H1 (cell line): ENCODE measurements around the gene RNF20. TPM values are rescaled to one million over a fixed set of nuclear protein-coding genes. Genes with fewer than 3 reads are reported as not detected.

ENCODE experiments used
- KDM4A ChIP-seq: IDR thresholded peaks from one replicate; pipeline ENCODE4 v1.7.1; 2012; ENCODE audit warnings: low read depth, mild to moderate bottlenecking, moderate library complexity, low read length, inconsistent platforms; ENCODE audit not compliant: severe bottlenecking
- POLR2A ChIP-seq, 2 experiments: IDR thresholded peaks; 1 replicate in 1 of 2; 2 replicates in 1 of 2; pipeline ENCODE4 v1.6.1; 2011; ENCODE audit warnings: low read depth in 2 of 2, low read length in 2 of 2, mild to moderate bottlenecking in 2 of 2; ENCODE audit errors: control extremely low read depth in 1 of 2
- TEAD4 ChIP-seq: IDR thresholded peaks from 2 replicates; pipeline ENCODE4 v1.6.1; 2012; ENCODE audit warnings: low read depth, low read length, inconsistent platforms, mixed read lengths
- polyA plus RNA-seq, 7 experiments: library from polyadenylated mRNA; depleted of rRNA in 3 of 7; stranded (reverse) in 5 of 7; unstranded in 2 of 7; fragments of >200 nt in 5 of 7; fragments of 200-250 nt in 2 of 7; gene quantifications; 1 replicate in 5 of 7; 2 replicates in 1 of 7; 4 replicates in 1 of 7; pipeline versions ENCODE4 v1.2.1 to v1.2.3, GENCODE V29; 2011 to 2013; ENCODE audit warnings: missing spikeins in 2 of 7, mixed read lengths in 2 of 7
- total RNA-seq: library from RNA; stranded (reverse); fragmentation: NEBNext Ultra II Directional; extraction: Animal tissue kit (Norgen Biotek cat#: 25700); gene quantifications from 2 replicates; pipeline ENCODE4 v1.2.1, GENCODE V29; 2021

Gene RNF20
- total and polyA plus RNA-seq, 2 of the 8 experiments (the other 6 are each of a cell fraction or from before 2014, with no cell fraction given): 9.4 to 65.2 TPM

DNA sequence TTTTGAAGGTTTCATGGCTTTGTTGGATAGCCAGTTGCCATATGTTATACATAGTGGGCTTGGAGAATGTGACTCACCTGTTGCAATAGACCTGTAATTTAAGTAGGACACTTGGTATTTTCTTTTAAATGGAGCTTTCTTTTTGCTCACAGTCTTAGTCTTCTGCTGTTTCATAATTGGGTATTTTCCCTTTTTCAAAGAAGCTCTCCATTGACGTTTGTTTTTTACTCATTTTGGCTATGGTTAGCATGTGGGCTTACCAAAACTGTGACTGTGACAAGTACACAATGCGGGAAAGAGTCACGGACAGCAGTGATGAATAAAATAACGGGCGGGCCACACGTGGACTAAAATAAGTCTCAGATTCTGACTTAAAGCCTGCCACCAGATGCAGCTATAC, 23.2 kb upstream of the RNF20 start (continued):
- TF ChIP-seq KDM4A: no peak
- no peak for TF ChIP-seq TEAD4
- no peak for TF ChIP-seq POLR2A (IDR thresholded peaks at IDR 0.05; ENCODE audit: control extremely low read depth in 1 of 2, low read depth in 2 of 2, low read length in 2 of 2)
